COLO829 (cell line): ENCODE measurements around the gene NCKAP5L.
A peak's percentile ranks its signal among the peaks of the same experiment; 100 is the strongest.
"Not testable (repeated sequence)": the region's sequence is repeated elsewhere in the genome, so short reads cannot be mapped to it uniquely, and the experiment has no call there.

ENCODE experiments used
- DNase-seq: peaks from one replicate; pipeline ENCODE4 v3.0.0; 2012; ENCODE audit warnings: low spot score

Gene NCKAP5L

DNA sequence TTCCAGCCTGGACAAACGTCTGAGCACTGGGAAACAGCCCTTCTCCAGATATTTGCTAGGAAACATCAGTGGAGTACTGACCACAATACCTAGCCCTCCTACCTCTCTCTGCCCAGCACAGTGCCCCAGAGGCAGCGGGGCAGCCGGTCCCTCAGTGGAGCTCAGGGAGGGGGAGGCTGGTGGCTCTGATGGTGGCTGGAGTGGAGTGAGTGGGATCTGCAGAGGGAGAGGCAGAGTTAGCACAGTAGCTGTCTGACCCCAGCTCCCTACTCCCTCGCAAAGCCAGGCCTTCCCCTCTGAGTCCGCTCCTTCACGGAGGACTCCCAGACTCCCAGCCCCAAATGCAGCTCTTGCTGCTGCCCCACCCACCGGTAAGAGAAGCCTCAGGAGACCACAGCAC lies 30.0 kb downstream of the NCKAP5L start:
- no peak for DNase-seq

DNA sequence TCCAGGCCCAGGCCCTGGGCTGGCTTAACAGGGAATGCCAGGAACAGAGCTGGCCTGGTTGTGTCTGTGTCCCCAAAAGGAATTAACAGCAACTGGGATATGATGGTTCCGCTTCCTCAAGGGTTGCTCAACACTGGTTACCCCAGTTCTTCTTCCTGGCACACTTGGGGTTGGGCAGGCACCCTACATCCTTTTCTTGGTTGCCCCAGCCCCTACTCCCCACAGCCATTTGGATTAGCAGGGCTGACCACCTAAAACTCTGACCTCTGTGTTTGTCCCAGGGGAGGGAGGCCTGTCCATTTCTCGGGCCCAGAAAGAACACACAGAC lies 30.8 kb downstream of the NCKAP5L start:
- DNase-seq, result no peak

DNA sequence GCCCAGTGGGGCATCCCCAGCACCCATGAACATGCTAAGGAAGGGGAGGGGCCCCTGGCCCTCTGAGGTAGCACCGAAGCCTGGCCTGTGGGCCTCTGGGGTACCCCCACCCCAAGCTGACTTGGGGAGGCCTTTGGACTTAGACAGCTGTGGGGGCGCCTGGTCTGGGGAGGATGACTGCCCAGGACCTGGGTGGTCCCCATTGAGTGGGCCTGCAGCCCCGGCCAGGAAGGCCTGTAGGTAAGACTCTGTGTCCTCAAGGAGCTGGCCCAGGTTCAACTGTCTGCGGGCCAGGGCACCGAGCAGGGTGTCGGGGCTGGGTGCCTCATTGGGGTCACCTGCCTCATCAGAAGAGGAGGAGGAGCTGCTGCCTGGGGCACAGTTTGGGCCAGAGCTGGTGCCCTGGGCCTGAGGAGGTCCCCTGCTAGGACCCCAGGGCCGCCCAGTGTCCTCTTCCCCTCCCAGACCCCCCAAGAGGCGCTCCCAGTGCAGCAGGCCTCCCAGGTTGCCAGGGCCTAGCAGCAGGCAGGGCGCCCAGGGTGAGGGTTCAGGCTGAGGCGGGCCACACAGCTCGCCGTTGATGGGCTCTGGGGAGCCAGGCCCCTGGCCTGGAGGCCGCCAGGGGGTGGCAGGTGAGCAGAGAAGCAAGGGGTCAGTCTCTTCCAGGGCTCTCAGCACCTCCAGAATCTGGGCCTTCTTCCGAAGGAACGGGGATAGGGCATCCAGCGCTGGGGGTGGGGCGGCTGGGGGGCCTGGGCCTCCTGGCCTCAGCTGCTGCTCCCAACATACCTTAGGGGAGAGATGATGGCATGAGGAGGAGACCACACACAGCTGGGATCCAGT lies 31.4 kb downstream of the NCKAP5L start:
- DNase-seq, result no peak

DNA sequence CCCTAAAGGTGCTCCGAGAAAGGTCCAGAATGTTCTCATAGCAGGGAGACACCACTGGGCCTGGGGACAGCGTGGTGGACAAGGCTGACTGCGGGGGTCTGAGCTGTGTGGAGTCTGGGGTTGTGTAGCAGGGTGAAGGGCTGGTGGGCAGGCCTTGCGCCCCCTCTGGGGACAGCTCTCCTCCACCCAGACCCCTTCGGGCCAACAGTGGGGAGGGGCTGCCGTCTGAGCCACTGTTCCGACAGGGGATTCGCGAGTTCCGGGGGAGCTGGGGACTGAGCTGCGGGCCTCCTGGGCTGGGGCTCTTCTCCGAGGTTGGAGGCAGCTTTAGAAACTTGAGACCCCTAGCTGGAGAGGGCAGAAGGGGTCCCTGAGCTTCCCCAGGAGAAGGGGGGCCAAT lies 32.1 kb downstream of the NCKAP5L start:
- DNase-seq, result no peak

DNA sequence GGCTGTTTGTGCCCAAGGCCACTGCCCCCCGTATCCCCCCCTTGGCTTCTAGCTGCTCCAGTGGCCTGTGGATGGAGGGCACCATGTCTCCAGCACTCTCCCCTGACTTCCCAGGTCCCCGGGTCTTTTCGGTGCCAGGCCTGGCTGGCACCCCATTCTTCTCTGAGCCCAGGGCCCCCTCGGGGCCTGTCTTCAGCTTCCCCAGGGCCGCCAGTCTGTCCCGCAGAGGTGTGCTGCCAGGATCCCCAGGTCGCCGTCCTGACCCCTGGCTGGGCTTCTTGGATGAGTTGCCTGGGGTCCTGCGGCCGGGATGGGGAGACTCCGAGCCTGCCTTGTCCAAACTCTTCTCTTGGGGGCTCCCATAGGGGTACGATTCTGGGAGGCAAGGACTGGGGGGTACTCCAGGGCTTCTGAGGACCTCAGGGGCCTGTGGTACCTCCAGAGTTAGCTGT lies 32.5 kb downstream of the NCKAP5L start:
- DNase-seq, result no peak

GRCh38 chr12:49794811-49795653 lies 33.2 kb downstream of the NCKAP5L start:
- no peak for DNase-seq

GRCh38 chr12:49794021-49794420 lies 34.2 kb downstream of the NCKAP5L start:
- no peak for DNase-seq

- DNase-seq, result no peak
Measured at GRCh38 chr12:49793620-49794019, 34.6 kb downstream of the NCKAP5L start.

DNA sequence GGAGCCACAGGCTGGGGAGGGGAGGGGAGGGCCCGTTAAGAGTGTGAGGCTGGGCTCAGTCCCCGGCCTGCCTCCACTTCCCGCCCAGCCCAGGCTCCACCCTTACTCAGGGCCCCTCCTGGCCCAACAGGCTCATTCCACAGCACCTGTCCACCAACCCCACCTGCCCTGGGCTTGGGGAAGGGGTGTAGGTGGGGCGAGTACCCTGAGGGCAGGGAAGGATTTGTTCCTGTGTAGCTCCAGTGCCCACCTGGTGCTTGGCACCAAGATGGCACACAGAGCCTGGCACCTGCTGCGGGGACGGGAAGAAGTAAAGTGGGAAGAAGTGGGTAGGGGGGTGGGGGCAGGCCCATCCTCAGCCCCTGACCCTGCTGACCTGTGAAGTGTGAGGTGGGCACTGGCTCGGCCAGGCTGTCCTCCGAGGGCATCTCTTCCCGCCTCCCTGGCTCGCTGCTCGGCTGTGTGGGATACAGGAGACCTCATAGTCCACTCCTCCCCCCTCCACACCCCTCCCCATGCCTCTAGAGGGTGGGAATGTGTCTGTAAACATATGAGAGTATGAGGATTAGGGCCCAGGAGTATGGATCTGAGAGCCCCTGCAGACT lies 35.1 kb downstream of the NCKAP5L start:
- no peak for DNase-seq

- DNase-seq, result no peak
Measured at GRCh38 chr12:49792181-49792970, 35.8 kb downstream of the NCKAP5L start.

GRCh38 chr12:49791700-49792099 lies 36.5 kb downstream of the NCKAP5L start:
- no peak for DNase-seq

DNA sequence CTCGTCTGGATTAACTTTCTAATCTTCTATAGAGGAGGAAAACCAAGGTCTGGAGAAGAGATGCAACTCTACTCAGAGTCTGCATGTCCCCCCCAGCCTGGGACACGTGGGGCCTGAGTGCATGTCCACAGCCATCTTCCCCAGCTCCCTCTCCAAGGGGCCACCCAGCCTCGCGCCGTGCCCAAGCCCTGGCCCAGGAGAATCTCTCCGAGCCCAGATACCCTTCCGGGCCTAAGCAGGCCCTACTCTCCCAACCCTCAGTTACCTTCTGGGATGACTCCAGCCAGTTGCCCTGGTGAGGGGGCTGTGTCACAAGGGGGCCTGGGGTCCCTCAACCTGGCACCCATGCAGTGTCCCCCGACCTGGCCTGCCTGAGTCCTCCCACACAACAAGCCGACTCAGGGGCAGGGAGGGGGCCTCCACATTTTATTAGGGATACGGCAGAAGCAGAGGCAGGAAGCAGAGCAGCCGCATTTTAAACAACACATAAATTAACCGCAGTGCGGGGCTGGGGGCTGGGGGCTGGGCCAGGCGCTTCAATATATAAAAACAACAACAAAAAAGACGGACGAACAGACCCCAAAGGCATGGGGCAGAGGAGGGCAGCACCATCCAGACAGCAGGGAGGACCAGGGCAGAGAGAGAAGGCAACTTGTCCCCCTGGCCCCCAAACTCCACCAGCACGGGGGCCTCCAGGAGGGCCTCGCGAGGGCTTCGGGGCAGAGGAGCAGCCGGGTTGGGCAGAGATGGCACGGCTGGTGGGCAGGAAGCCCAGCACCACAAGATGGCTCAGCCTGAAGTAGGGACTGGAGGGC lies 37.3 kb downstream of the NCKAP5L start:
- DNase-seq, result no peak

DNA sequence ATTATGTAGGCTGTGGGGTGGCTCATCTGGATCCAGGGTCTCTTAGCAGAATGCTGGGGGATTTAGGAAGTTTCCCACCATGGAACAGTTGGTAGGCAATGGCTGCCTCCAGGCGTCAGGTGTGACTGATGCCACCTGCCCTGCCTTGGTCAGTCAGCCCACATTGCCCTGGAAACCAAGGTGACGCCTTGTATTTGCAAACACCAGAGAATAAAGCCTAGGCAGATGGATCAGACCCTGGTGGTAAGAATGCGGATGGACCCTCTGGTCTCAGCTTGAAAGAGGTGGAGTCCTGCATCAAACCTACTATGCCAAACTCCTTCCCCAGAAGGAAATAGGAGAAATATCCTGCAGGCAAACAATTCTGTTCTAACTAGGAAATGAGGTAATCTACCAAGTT lies 38.2 kb downstream of the NCKAP5L start:
- no peak for DNase-seq

- no peak for DNase-seq
Measured at GRCh38 chr12:49787672-49788071, 40.5 kb downstream of the NCKAP5L start.

DNA sequence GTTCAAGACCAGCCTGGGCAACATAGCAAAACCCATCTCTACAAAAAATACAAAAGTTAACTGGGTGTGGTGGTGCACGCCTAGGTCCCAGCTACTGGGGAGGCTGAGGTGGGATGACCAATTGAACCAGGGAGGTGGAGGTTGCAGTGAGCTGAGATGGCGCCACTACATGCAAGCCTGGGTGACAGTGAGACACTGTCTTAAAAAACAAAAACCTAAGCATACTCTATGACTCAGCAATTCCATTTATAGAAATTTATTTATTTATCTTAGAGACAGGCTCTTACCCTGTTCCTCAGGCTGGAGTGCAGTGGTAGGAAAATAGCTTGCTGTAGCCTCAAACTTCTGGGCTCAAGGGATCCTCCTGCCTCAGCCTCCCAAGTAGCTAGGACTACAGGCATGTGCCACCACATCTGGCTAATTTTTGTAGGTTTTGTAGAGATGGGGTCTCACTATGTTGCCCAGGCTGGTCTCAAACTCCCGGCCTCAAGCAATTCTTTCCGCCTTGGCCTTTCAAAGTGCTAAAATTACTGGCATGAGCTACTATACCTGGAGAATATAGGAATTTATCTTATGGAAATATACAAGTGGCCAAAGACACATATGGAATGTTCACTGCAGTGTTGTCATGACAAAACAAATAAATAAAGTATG lies 43.3 kb downstream of the NCKAP5L start:
- DNase-seq, result no peak

- no peak for DNase-seq
Measured at GRCh38 chr12:49783917-49784676, 44.1 kb downstream of the NCKAP5L start.

GRCh38 chr12:49780914-49781313 lies 47.3 kb downstream of the NCKAP5L start:
- DNase-seq, result not testable (repeated sequence)

DNA sequence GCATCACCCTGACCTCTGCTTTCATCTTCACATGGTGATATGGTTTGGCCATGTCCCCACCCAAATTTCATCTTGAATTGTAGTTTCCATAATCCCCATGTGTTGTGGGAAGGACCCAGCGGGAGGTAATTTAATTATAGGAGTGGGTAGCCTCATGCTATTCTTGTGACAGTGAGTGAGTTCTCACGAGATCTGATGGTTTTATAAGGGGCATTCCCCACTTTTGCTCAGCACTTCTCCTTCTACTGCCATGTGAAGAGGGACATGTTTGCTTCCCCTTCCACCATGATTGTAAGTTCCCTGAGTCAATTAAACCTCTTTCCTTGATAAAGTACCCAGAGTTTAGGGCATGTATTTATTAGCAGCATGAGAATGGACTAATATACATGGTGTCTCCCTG lies 48.6 kb downstream of the NCKAP5L start:
- DNase-seq, result no peak

DNA sequence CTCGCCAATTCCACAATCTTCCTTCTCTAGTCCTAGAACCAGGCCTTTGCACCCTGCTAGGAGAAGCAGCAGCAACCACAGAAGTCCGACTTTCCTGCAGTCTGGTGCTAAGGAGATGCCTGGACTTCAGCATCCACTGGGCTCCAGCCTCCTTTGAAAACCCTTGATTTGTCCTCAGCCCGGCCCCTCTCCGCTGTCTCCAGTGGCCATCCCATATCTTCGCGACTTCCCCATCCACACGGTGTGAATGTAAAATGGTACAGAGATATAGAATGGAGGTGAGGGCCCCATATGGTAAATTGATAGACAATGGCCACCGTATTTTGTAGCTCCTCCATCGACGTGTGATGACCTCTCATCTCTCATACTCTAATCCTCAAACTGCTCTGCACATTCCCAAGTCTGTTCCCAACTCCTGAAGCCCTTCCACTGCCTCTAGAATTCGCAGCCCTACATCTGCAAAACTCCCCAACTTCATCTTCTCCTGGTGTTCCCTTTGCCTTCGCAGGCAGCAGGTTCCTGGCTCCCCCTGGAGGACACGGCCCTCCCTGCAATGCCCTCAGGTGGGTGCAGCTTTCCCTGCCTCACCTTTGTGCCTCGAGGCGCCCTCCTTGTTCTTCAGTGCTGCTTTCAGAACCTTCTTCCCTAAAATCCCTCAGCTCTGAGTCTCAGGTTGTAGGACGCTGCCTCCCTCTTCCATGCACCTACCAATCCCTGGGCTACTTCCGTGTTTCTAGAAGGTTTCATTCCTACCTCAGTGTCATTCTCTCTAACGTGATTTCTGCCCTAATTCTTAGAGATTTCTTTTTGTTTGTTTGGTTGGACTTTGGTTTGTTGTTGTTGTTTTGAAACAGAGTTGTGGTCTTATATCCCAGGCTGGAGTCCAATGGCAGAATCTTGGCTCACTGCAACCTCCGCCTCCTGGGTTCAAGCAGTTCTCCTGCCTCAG lies 50.1 kb downstream of the NCKAP5L start:
- DNase-seq, result peak; percentile 32
